Urinary bladder (tissue), 4 donors: Measurements from ENCODE around the gene DESI1. TPM values are rescaled to one million over a fixed set of nuclear protein-coding genes. Genes with fewer than 3 reads are reported as not detected.

Experiments
- DNase-seq: peaks from one replicate; pipeline ENCODE4 v3.0.0-alpha.2; 2015; ENCODE audit errors: extremely low spot score
- H3K27ac ChIP-seq: one replicate; pipeline ENCODE4 v1.5.1; 2013; ENCODE audit warnings: low read depth, mild to moderate bottlenecking, moderate library complexity
- H3K36me3 ChIP-seq: one replicate; pipeline ENCODE4 v1.6.1; 2013; ENCODE audit warnings: mild to moderate bottlenecking, moderate library complexity; ENCODE audit not compliant: insufficient read depth
- H3K4me1 ChIP-seq: one replicate; pipeline ENCODE4 v1.6.1; 2013; ENCODE audit warnings: mild to moderate bottlenecking, moderate library complexity; ENCODE audit not compliant: insufficient read depth
- H3K4me3 ChIP-seq: one replicate; pipeline ENCODE4 v1.5.1; 2013; ENCODE audit warnings: low read depth, low read length
- WGBS: extraction: QIAGEN DNeasy Blood & Tissue Kit; methylation state at CpG from one replicate; pipeline ENCODE4 v1.1.7; 2013; 5-methylcytosine and 5-hydroxymethylcytosine counted together
- polyA plus RNA-seq: library from polyadenylated mRNA; stranded (reverse); fragments of 200-250 nt; gene quantifications from one replicate; pipeline ENCODE4 v1.2.3, GENCODE V29; 2013
- small RNA-seq: library from RNA; depleted of rRNA; stranded (forward); fragments of <200 nt; gene quantifications from one replicate; pipeline ENCODE3, GENCODE V24; 2014
- total RNA-seq: library from RNA; depleted of rRNA; stranded (reverse); fragments of >200 nt; gene quantifications from one replicate; pipeline ENCODE4 v1.2.3, GENCODE V29; 2014
- donor health status: healthy with polysubstance abuse.
- donor health status: healthy.

The DESI1 gene
- total and polyA plus RNA-seq, 2 donors: 12.7 to 14.5 TPM

- Histone ChIP-seq H3K4me3 (no peak overlapping the region), H3K36me3 (no peaks in the 10 kb centered on the region), H3K4me1 (no peaks in the 10 kb centered on the region), H3K27ac (peak overlapping the region; percentile 74)
- WGBS: 27% methylated on average over 19 of the region's 19 CpGs
- peak; percentile 66 for DNase-seq
Observed at GRCh38 chr22:41557401-41558240, 63.2 kb downstream of the DESI1 start.

- H3K27ac ChIP-seq: no peak overlapping the region
- H3K4me1 ChIP-seq: no peaks in the 10 kb centered on the region
- no peak overlapping the region for H3K4me3 ChIP-seq
- DNase-seq: no peak
- H3K36me3 ChIP-seq: no peaks in the 10 kb centered on the region
- 81% methylated on average over 10 of the region's 10 CpGs for whole genome bisulfite sequencing
Observed at GRCh38 chr22:41556561-41556960, 64.3 kb downstream of the DESI1 start.

GRCh38 chr22:41555325-41555982, 65.4 kb downstream of the DESI1 start:
- no peak overlapping the region for H3K27ac ChIP-seq
- no peaks in the 10 kb centered on the region for H3K36me3 ChIP-seq
- no peaks in the 10 kb centered on the region for H3K4me1 ChIP-seq
- DNase-seq: no peak
- H3K4me3 ChIP-seq: no peak overlapping the region
- 74% methylated on average over 7 of the region's 7 CpGs for WGBS

GRCh38 chr22:41551877-41552582, 68.8 kb downstream of the DESI1 start:
- Histone ChIP-seq H3K36me3 (no peaks in the 10 kb centered on the region), H3K4me3 (no peak overlapping the region), H3K4me1 (no peaks in the 10 kb centered on the region), H3K27ac (no peak overlapping the region)
- 70% methylated on average over 10 of the region's 11 CpGs for WGBS
- DNase-seq: no peak

- 75% methylated on average over 12 of the region's 12 CpGs for WGBS
- Histone ChIP-seq H3K36me3 (no peaks in the 10 kb centered on the region), H3K4me3 (no peak overlapping the region), H3K4me1 (no peaks in the 10 kb centered on the region), H3K27ac (no peak overlapping the region)
- no peak for DNase-seq
Observed at GRCh38 chr22:41550952-41551491, 69.8 kb downstream of the DESI1 start.

GRCh38 chr22:41548830-41549211, 72.0 kb downstream of the DESI1 start:
- WGBS: 90% methylated on average over 5 of the region's 5 CpGs
- H3K4me1 ChIP-seq: no peaks in the 10 kb centered on the region
- H3K36me3 ChIP-seq: no peaks in the 10 kb centered on the region
- no peak for DNase-seq
- H3K4me3 ChIP-seq: no peak overlapping the region
- H3K27ac ChIP-seq: no peak overlapping the region

Small RNA genes lying within 50 kb of the gene (small RNA-seq; reads per million reads assigned to genes)
- not detected for gene RF00019

Other genes starting within 250 kb of the DESI1 start
- 9.0 TPM for gene TEF, start 239.1 kb downstream of the DESI1 start, total RNA-seq
- 32.1 TPM for gene TEF, start 239.1 kb downstream of the DESI1 start, polyA plus RNA-seq
- 20.9 TPM for gene TOB2, start 174.2 kb downstream of the DESI1 start, total RNA-seq
- 34.0 TPM for gene TOB2, start 174.2 kb downstream of the DESI1 start, polyA plus RNA-seq
- gene PHF5A, start 152.4 kb downstream of the DESI1 start, total RNA-seq: 37.3 TPM
- 38.1 TPM for gene PHF5A, start 152.4 kb downstream of the DESI1 start, polyA plus RNA-seq
- gene ACO2, start 151.9 kb downstream of the DESI1 start, total RNA-seq: 41.8 TPM
- 84.6 TPM for gene ACO2, start 151.9 kb downstream of the DESI1 start, polyA plus RNA-seq
- gene POLR3H, start 76.6 kb downstream of the DESI1 start, total RNA-seq: 12.8 TPM
- gene POLR3H, start 76.6 kb downstream of the DESI1 start, polyA plus RNA-seq: 25.1 TPM
- 1.1 TPM for gene CSDC2, start 60.0 kb downstream of the DESI1 start, total RNA-seq
- 15.1 TPM for gene CSDC2, start 60.0 kb downstream of the DESI1 start, polyA plus RNA-seq
- gene PMM1, start 31.2 kb downstream of the DESI1 start, total RNA-seq: 8.8 TPM
- gene PMM1, start 31.2 kb downstream of the DESI1 start, polyA plus RNA-seq: 63.2 TPM
- 199 TPM for gene XRCC6, start 252 bp upstream of the DESI1 start, total RNA-seq
- 195 TPM for gene XRCC6, start 252 bp upstream of the DESI1 start, polyA plus RNA-seq
- 41.3 TPM for gene SNU13, start 67.8 kb upstream of the DESI1 start, total RNA-seq
- gene SNU13, start 67.8 kb upstream of the DESI1 start, polyA plus RNA-seq: 137 TPM
- gene MEI1, start 78.5 kb upstream of the DESI1 start, total RNA-seq: 0.95 TPM
- 1.3 TPM for gene MEI1, start 78.5 kb upstream of the DESI1 start, polyA plus RNA-seq
- gene CCDC134, start 179.6 kb upstream of the DESI1 start, total RNA-seq: 15.0 TPM
- gene CCDC134, start 179.6 kb upstream of the DESI1 start, polyA plus RNA-seq: 2.4 TPM
- 49.7 TPM for gene SREBF2, start 212.1 kb upstream of the DESI1 start, total RNA-seq
- gene SREBF2, start 212.1 kb upstream of the DESI1 start, polyA plus RNA-seq: 51.3 TPM